GM19193 (cell line): ENCODE data around the gene POU2AF1.

Experiments
- POLR2A ChIP-seq: IDR thresholded peaks from 4 replicates; pipeline ENCODE4 v1.6.1; 2011; ENCODE audit not compliant: insufficient read depth, insufficient read length; ENCODE audit errors: extremely low read depth

POU2AF1 gene

DNA sequence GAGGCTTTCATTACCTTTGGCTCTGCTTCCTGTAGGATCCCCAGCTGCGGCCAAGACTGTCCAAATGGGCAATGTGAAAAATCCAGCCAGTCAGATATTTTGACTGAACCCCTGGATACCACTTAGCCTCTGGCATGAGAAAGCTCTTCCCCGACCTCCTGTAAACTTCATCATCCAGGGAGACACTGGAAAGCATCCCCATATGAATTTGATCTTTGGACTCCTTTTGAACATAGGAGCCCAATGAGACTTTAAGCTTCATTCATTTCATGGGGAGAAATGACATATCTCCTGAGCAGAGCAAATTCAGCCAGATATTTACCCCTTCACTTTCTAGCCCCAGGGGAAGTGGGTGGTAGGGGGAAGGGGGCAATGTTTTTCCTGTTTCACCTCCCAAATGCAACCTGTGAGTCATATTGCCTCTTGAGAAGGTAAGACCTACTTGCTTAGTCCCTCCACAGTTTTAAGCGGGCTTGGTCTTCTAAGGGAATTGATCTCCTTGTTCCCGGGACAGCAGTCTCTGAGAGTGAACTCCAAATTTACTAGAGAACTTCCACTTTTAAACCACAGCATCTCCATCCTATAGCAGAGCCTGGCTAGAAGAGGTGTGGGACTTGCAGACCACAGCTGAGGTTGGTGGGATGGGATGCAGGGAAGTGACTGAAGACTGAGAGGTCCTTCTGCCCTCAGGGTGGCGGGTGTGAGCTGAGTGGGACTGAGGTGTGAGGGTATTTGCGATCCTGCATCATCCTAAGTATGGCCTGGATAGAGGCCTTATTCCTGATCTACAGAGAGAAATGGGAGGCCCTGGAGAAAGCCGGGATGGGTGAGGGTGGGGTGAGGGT is 20.3 kb upstream of the POU2AF1 start:
- TF ChIP-seq POLR2A, result peak; percentile 33

DNA sequence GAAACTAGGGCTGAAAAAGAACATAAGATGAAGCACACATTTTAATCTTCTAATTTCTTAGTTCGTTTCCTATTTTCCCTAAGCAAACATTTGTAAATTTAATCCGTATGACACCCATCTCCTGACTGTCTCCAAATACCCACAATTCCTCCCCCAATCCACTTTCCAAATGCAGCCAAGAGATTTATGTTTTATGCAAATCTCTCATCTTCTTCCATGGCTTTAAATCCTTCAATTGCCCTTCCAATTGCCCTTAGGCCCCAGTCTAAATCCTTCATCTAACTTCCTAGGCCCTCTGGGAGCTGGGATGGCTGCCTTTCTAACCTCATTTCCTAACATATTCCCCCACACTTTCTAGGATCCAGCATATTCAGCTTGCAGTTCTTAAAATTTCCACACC is 18.0 kb upstream of the POU2AF1 start:
- no peak for TF ChIP-seq POLR2A

DNA sequence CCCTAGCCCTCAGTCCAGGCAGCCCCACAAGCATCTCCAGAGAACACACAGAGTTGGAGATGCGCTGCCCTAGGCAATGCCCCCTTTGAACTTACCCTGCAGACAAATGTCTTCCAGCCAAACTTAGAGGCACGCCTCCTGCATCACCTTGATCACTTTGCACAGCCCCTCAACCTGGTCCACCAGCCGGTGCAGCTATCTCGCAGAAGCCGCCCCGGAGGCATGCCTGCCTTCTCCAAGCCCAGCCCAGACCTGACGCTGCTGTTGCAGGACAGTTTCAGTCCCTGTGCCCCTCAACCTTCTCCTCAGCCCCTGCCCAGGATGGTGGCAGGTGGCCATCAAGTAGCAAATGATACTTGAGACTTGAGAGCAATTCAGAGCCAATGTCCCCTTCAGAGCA is 16.7 kb upstream of the POU2AF1 start:
- no peak for TF ChIP-seq POLR2A

DNA sequence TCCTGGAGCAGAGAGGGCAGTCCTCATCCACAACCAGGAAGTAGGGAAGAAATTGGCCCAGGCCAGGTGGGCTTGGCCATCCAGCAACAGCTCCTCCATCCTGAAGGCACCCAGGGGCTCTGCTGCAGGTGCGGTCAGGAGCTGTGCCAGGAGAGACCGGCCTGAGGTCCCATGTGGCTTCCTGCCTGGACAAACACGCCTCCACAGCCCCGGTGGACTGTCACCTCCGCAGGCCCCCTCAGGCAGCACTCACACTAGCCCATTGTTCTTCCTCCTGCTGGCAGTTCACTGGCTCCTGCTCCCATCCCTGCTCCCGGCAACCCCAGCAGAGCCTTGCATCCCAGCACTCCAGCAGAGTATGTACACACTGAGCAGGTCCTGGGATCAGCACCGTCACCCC is 16.0 kb upstream of the POU2AF1 start:
- no peak for TF ChIP-seq POLR2A

DNA sequence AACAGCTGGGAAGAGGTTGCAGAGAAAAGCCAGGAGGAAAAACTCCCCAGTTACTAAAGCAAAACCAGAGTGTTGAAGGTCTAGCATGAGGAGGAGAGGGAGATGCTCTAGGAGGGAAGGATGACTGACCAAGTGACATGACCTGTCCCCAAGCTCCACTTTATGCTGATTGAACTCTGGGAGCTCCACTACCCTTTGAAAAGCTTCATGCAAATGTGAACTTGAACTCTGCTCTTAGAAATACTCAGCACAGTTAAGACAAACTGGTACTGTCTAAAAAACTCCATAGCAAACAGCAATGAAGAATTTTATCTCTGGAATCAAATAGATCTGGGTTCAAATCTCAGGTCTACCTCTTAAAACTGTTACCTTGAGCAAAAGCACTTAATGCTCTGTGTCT is 14.5 kb upstream of the POU2AF1 start:
- TF ChIP-seq POLR2A, result no peak

DNA sequence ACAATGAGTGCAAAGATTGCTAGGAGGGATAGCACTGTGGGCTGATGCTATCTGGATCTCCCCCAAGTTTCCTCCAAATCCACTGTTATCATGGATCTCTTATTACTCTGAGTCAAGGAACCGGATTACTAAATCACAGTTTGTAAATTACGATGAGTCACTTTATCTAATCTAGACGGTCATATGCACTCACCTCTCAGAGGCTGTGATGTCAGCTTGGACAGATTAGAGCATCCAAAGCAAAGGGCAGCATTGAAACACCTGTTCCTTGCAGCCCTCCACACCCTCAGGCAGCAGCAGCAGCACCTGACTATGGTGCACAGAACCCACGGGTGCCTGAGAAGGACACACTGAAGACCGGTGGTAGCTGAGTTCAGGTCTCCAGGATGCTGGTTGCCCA is 14.0 kb upstream of the POU2AF1 start:
- no peak for TF ChIP-seq POLR2A

DNA sequence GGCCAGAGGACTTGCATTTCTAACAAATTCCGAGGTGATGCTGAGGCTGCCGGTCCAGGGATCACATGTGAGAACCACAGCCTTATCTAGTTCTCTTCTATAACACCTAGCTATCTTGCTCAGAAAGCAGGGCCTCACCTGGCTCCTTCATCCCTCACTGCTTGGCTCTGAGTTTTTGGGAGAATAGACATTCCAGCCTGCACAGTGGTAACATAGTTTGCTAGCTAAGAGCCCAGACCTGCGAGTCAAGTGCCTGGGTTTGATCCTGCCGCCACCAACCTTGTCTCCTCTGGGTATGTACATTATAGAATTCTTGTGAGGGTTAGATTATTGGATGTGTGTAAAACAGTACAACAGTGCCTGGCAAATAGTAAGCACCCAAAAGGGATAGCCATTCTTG is 13.5 kb upstream of the POU2AF1 start:
- TF ChIP-seq POLR2A, result no peak

DNA sequence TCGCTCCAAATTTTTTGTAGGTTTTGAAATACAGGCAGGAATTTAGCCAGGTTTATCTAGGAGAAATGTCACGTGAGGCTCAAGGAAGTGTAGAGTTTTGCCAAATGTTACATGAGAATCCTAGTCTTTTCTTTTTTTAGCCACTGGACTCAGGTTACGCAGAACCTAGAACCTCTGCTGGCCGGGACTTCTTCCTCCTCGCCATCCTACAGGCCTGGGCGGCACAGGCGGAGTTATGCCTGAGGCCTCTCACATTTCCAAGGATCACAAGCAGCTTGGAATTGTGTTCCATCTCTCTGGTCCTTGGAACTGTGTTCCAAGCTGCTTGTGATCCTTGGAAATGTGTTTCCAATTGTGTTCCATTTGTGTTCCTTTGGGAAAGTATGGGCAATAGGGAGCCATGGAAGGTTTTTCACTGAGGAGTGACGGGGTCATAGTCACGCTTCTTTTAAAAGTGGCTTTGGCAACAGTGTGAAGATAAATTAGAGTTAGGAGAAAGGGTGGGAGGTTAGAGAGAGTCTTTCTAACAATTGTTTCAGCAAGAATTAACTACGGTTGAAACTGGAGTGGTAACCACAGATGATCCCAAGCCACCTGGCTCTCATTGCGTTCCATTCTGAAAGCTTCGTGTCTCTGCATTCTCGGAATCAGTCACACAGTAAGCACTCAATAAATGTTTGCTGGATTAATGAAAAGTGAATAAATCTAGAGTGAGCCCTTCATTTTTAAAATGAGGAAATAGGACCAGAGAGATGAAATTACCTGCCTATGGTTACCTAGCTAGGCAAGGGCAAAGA is 12.5 kb upstream of the POU2AF1 start:
- no peak for TF ChIP-seq POLR2A

DNA sequence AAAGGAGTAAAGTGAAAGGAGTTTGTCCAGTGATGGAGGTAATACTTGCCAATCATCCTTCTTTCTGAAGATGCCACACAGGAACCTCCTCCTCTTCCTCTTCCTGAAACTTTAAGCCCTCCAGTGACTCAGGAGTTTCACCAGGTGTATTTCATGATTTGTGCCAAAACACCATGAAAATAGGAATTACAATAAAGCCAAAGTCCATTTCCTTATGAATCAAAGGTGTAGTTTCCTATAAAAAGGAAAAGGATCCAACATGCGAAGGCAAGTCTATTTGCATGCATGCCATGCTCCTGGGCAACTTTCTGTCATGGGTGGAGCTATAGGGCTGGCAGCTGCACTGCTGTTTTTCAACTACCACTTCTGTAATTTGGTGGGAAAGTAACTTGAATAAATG is 9.8 kb upstream of the POU2AF1 start:
- no peak for TF ChIP-seq POLR2A

DNA sequence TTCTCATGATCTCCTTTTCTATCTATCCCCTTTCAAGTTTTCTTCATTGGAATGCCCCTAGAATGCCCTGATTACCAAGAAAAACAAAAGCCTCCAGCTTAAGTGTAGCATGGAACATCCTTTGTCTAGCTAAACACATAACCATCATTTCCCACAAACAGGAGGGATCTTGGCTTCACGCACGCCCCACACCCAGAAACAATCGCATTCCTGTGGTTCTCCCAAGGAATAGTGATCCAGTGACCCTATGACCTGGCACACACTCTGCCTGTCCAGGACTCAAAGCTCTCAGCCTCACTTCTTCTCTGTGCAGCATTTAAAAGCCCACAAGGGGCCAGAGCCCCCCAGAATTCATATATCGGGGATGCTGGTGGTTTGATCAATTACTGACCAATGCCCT is 9.3 kb upstream of the POU2AF1 start:
- TF ChIP-seq POLR2A, result no peak

DNA sequence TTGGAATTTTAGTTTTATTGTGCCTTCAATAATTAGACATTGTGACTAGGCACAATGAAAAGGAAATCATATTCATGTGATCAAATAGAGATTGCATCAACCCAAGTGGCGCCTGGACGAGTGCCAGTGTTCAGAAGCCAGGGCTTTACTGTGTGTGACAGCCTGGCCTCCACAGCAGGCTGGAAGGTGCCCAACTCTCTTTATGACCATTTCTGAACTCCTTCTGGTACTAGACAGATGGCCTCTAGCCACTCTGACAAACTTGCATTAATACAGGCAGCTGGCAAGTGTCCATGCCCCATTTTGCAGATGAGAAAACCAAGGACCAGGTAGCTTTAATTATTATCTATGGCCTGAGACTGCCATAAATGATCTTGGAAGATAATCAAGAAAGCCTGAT is 8.3 kb upstream of the POU2AF1 start:
- TF ChIP-seq POLR2A, result no peak

DNA sequence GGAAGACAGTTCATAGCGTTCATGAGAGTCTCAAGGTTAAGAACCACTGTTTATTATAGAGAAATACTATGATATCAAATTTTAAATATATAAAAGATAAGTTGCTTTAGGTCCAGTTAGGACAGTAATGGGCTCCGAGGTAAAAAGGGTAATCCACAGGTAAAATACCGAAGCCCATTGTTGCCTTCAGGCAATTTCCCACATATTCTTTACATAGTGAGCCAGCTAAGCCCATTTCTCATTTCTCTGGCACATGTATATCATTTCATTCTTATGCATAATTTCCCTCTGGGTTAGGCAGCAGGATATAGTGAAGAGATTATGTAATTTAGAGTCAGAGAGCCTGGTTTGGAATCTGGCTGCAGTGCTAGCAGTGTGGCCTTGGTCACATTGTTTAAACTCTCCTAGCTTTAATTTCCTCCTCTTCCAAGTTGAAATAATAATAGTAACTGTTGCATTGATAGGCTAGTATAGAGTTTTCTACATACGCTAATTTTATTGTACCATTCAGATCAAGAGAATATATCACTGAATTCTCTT is 7.6 kb upstream of the POU2AF1 start:
- no peak for TF ChIP-seq POLR2A

DNA sequence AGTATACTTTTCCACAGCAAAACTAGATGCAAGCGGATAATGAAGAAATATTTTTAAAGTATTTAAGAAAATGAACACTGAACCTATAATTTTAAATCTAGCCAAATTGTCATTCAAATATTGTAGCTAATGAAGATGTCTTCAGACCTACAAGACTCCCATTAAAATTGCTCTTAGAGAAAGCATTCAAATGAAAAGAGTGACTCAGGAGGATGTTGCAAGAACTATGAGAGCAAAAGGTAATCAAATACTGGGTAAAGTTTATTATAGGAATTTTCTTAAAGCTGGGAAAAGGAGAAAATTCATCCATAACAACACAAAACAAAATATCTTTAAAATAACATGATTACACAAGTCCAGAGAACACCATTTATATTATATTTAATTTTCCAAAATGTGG is 5.4 kb upstream of the POU2AF1 start:
- TF ChIP-seq POLR2A, result no peak

DNA sequence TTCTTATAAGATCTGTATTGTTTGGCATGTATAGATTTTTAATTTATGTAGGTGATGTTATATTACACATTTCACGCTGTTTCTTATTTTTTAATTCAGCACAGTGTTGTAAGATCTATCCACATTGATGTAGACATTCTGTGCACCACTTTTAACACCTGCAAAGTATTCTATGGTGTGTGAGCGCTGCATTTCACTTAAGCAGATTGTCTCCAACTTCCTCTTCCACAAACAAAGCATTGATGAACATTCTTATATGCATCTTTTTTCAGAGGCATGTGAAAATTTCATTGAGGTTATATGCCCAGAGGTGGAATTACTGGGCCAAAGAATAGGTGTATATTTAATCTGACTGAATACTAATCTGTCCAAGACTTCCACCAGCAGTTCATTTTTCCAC is 3.4 kb upstream of the POU2AF1 start:
- TF ChIP-seq POLR2A, result no peak

DNA sequence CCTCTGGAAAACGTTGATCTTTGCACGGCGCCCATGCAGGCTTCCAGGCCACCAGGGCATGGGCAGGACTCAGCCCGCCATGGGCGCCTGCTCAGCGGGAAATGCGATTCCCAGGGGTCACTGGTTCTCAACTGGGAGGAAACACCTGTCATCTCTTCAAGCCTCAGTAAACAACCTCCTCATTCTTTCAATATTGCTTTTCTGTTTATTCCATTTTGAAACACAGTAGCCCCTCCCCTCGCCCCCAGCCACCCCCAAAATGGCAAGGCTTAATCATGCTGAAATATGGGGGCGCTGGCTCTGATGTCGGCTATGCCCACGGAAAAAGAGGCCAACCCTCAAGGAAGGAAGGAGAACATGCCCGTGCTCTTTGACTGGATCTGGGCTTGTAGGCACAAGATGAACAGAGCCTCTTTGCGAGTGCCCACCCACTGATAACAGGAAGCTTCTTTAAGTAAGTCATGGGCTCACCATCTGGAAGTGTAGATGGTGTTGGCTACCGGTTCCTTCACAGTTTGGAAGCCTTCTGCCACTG is 594 bp upstream of the POU2AF1 start:
- no peak for TF ChIP-seq POLR2A
